Activated T-cell treated with anti-CD3 and anti-CD28 coated beads, Interleukin-2, amount 50 U/mL, for 24 hours (primary cell): Measurements from ENCODE around the gene TTC23L.

Source experiments
- DNase-seq: peaks from one replicate; pipeline ENCODE4 v3.0.0-alpha.2; 2020
- H3K27ac Mint-ChIP-seq: 2 replicates; pipeline ENCODE4 v1.8.0; 2020; ENCODE audit warnings: mild to moderate bottlenecking, mixed read lengths
- H3K27me3 Mint-ChIP-seq: 2 replicates; pipeline ENCODE4 v1.8.0; 2020; ENCODE audit warnings: mixed read lengths
- H3K36me3 Mint-ChIP-seq: 2 replicates; pipeline ENCODE4 v1.8.0; 2020; ENCODE audit warnings: low read depth, mixed read lengths
- H3K4me1 Mint-ChIP-seq: 2 replicates; pipeline ENCODE4 v1.8.0; 2020; ENCODE audit warnings: low read depth, mixed read lengths
- H3K4me3 Mint-ChIP-seq: 2 replicates; pipeline ENCODE4 v1.8.0; 2020; ENCODE audit warnings: mild to moderate bottlenecking, moderate library complexity, mixed read lengths
- H3K9me3 Mint-ChIP-seq: 2 replicates; pipeline ENCODE4 v1.8.0; 2020; ENCODE audit warnings: mixed read lengths

TTC23L gene

GRCh38 chr5:34930462-34930844 is 91.5 kb downstream of the TTC23L start:
- Mint-ChIP-seq H3K27me3 (no peaks in the 10 kb centered on the region), H3K9me3 (no peaks in the 10 kb centered on the region), H3K4me1 (peaks cover 51% of the 10 kb centered on the region), H3K36me3 (peaks cover 74% of the 10 kb centered on the region), H3K4me3 (peak overlapping the region; percentile 97), H3K27ac (peak overlapping the region; percentile 96)
- DNase-seq, result no peak

- Mint-ChIP-seq H3K27me3 (no peaks in the 10 kb centered on the region), H3K36me3 (peaks cover 74% of the 10 kb centered on the region), H3K27ac (peak overlapping the region; percentile 96), H3K4me1 (peaks cover 48% of the 10 kb centered on the region), H3K4me3 (peak overlapping the region; percentile 97), H3K9me3 (no peaks in the 10 kb centered on the region)
- DNase-seq, result no peak
These were observed 91.9 kb downstream of the TTC23L start for GRCh38 chr5:34930870-34931269.

GRCh38 chr5:34932947-34933346 is 94.0 kb downstream of the TTC23L start:
- Mint-ChIP-seq H3K4me1 (peaks cover 40% of the 10 kb centered on the region), H3K27me3 (no peaks in the 10 kb centered on the region), H3K4me3 (no peak overlapping the region), H3K9me3 (no peaks in the 10 kb centered on the region), H3K36me3 (peaks cover 74% of the 10 kb centered on the region), H3K27ac (no peak overlapping the region)
- DNase-seq, result no peak

DNA sequence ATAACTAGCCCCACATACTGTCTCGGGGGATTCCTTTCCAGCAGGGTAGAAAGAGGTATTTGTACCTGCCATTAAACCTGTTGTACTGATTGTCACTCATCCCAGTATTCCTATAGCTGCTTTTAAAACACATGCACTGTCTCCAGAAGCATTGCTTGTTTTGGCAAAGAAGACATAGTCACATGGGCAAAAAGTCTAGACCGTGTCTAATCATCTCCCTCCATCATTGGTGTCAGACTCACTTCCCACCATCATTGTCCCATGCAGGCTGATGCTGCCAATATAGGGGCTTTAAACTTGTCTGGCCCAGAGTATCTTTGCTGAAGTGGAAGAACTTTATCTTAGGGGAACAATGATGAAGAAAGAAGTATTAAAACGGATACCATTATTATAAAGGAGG is 103.0 kb downstream of the TTC23L start:
- no peaks in the 10 kb centered on the region for H3K9me3 Mint-ChIP-seq
- peaks cover 87% of the 10 kb centered on the region for H3K36me3 Mint-ChIP-seq
- H3K27me3 Mint-ChIP-seq, result no peaks in the 10 kb centered on the region
- H3K27ac Mint-ChIP-seq, result no peak overlapping the region
- no peak for DNase-seq
- H3K4me3 Mint-ChIP-seq, result no peak overlapping the region
- H3K4me1 Mint-ChIP-seq, result no peaks in the 10 kb centered on the region

GRCh38 chr5:34944044-34944443 is 105.1 kb downstream of the TTC23L start:
- Mint-ChIP-seq H3K9me3 (no peaks in the 10 kb centered on the region), H3K36me3 (peaks cover 86% of the 10 kb centered on the region), H3K4me1 (no peaks in the 10 kb centered on the region), H3K27me3 (no peaks in the 10 kb centered on the region), H3K27ac (no peak overlapping the region), H3K4me3 (no peak overlapping the region)
- no peak for DNase-seq

DNA sequence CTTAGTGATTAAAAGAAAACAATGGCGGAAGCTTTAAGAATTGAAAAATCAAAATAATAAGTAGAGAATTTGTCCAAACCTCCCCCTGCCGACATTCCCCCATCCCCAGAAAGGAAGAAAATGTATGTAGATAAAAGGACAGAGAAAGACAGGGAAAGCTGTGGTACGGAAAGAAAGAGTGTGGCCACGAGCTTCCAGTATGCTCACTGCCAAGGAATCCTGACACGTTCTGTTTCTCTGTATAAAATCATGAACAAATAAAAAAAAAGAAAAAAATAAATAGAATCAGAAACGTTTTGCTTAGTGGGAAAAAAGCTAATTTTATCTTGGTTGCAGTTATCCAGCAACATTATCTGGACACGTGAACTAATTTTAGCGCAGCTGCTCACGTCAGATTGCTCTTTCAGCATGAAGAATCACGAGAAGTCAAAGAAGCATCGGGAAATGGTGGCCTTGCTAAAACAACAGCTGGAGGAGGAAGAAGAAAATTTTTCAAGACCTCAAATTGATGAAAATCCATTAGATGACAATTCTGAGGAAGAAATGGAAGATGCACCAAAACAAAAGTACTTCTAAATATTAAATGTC is 105.6 kb downstream of the TTC23L start:
- H3K27ac Mint-ChIP-seq, result no peak overlapping the region
- H3K9me3 Mint-ChIP-seq, result no peaks in the 10 kb centered on the region
- H3K4me1 Mint-ChIP-seq, result no peaks in the 10 kb centered on the region
- peaks cover 87% of the 10 kb centered on the region for H3K36me3 Mint-ChIP-seq
- no peaks in the 10 kb centered on the region for H3K27me3 Mint-ChIP-seq
- H3K4me3 Mint-ChIP-seq, result no peak overlapping the region
- DNase-seq, result no peak
